SK-N-SH (cell line): ENCODE measurements around the gene CLPTM1L. TPM values are rescaled to one million over a fixed set of nuclear protein-coding genes. Genes with fewer than 3 reads are reported as not detected.

Source experiments
- CTCF ChIA-PET: fragments of 300-600, 350-600 bp; formaldehyde crosslinking; extraction: SDS; loops from one replicate; lab custom pipeline; 2021; lab: Yijun Ruan, JAX
- POLR2A ChIA-PET: fragments of 350-600 bp; sonication (Branson Sonifier 250); formaldehyde crosslinking; extraction: SDS; loops from one replicate; lab custom pipeline; 2020; ENCODE audit warnings: antibody characterized with exemption, inconsistent platforms; lab: Yijun Ruan, JAX
- DNase-seq: peaks from one replicate; pipeline ENCODE4 v3.0.0; 2012
- H2AFZ ChIP-seq: fragments of 200-600 bp; sonication (generic); 2 replicates; pipeline ENCODE4 v1.8.1; 2016; ENCODE audit warnings: antibody characterized with exemption, mild to moderate bottlenecking, low read depth
- H3F3A ChIP-seq: fragments of 200-600 bp; sonication (generic); replicated peaks from 2 replicates; pipeline ENCODE3; 2016; ENCODE audit warnings: antibody characterized with exemption, mild to moderate bottlenecking; ENCODE audit not compliant: insufficient read depth
- H3K27ac ChIP-seq, 2 experiments: fragments of 200-500 bp in 1 of 2; fragments of 200-600 bp in 1 of 2; sonication (Bioruptor generic) in 1 of 2; sonication (generic), shearing (Covaris generic) in 1 of 2; 2 replicates each; pipeline versions ENCODE4 v1.5.1 to v1.6.1; 2014 to 2016; ENCODE audit warnings: low read depth in 2 of 2, inconsistent platforms in 1 of 2, low read length in 1 of 2, mild to moderate bottlenecking in 1 of 2, mixed read lengths in 1 of 2
- H3K27me3 ChIP-seq: fragments of 200-600 bp; sonication (generic), shearing (Covaris generic); 2 replicates; pipeline ENCODE4 v1.6.1; 2016; ENCODE audit warnings: mixed run types; ENCODE audit not compliant: insufficient read depth
- H3K36me3 ChIP-seq, 2 experiments: fragments of 200-500 bp in 1 of 2; fragments of 200-600 bp in 1 of 2; sonication (Bioruptor generic) in 1 of 2; sonication (generic) in 1 of 2; replicated peaks in 1 of 2; 2 replicates each; pipeline versions ENCODE3 to v1.5.1; 2014 to 2016; ENCODE audit warnings: low read length in 1 of 2, mild to moderate bottlenecking in 1 of 2; ENCODE audit not compliant: insufficient read depth in 2 of 2, control insufficient read depth in 1 of 2
- H3K4me1 ChIP-seq, 2 experiments: fragments of 200-500 bp in 1 of 2; fragments of 200-600 bp in 1 of 2; sonication (Bioruptor generic) in 1 of 2; sonication (generic), shearing (Covaris generic) in 1 of 2; 2 replicates each; pipeline versions ENCODE4 v1.5.1 to v1.6.1; 2014 to 2016; ENCODE audit warnings: low read depth in 1 of 2, low read length in 1 of 2, mixed run types in 1 of 2; ENCODE audit not compliant: insufficient read depth in 2 of 2, control insufficient read depth in 1 of 2
- H3K4me2 ChIP-seq: fragments of 200-600 bp; sonication (generic), shearing (Covaris generic); 2 replicates; pipeline ENCODE4 v1.6.1; 2017; ENCODE audit warnings: mixed run types
- H3K4me3 ChIP-seq, 2 experiments: fragments of 200-500 bp in 1 of 2; fragments of 200-600 bp in 1 of 2; sonication (Bioruptor generic) in 1 of 2; sonication (generic), shearing (Covaris generic) in 1 of 2; 2 replicates each; pipeline versions ENCODE4 v1.5.1 to v1.8.1; 2014 to 2016; ENCODE audit warnings: low read depth in 2 of 2, inconsistent platforms in 1 of 2, low read length in 1 of 2, mild to moderate bottlenecking in 1 of 2, mixed read lengths in 1 of 2, moderate library complexity in 1 of 2
- H3K79me2 ChIP-seq: fragments of 200-600 bp; sonication (generic); 2 replicates; pipeline ENCODE4 v1.8.1; 2017; ENCODE audit warnings: mild to moderate bottlenecking; ENCODE audit not compliant: insufficient read depth
- H3K9ac ChIP-seq: fragments of 200-600 bp; sonication (generic); 2 replicates; pipeline ENCODE4 v1.6.1; 2017; ENCODE audit warnings: mixed run types
- H3K9me2 ChIP-seq: fragments of 200-600 bp; sonication (generic); 2 replicates; pipeline ENCODE4 v1.6.1; 2017; ENCODE audit warnings: mixed run types
- H3K9me3 ChIP-seq: fragments of 200-600 bp; sonication (generic); 2 replicates; pipeline ENCODE4 v1.6.1; 2017; ENCODE audit warnings: mixed run types, mild to moderate bottlenecking, moderate library complexity
- H4K20me1 ChIP-seq: fragments of 200-600 bp; sonication (generic); 2 replicates; pipeline ENCODE4 v1.6.1; 2017; ENCODE audit warnings: mild to moderate bottlenecking, mixed run types; ENCODE audit not compliant: insufficient read depth
- CTCF ChIP-seq: fragments of 200-600 bp; sonication (generic); IDR thresholded peaks from 2 replicates; pipeline ENCODE4 v1.6.1; 2017; ENCODE audit warnings: antibody characterized with exemption, mild to moderate bottlenecking, moderate library complexity
- FOSL2 ChIP-seq: IDR thresholded peaks from 2 replicates; pipeline ENCODE4 v1.4.0; 2012; ENCODE audit warnings: low read depth, mild to moderate bottlenecking, moderate library complexity, borderline replicate concordance
- FOXJ3 ChIP-seq: sonication (generic); formaldehyde crosslinking; IDR thresholded peaks from 2 replicates; pipeline ENCODE4 v1.5.1; 2020; ENCODE audit warnings: mild to moderate bottlenecking, missing genetic modification reagents
- FOXM1 ChIP-seq: IDR thresholded peaks from 2 replicates; pipeline ENCODE4 v1.4.0; 2012; ENCODE audit warnings: low read depth, mild to moderate bottlenecking
- GABPA ChIP-seq: IDR thresholded peaks from 2 replicates; pipeline ENCODE4 v1.4.0; 2012; ENCODE audit warnings: low read depth, mild to moderate bottlenecking
- IRF3 ChIP-seq: fragments of 150-350 bp; IDR thresholded peaks from 2 replicates; pipeline ENCODE4 v1.6.1; 2016; ENCODE audit warnings: mild to moderate bottlenecking, low read depth, low read length
- NRF1 ChIP-seq: IDR thresholded peaks from 2 replicates; pipeline ENCODE4 v1.6.1; 2012; ENCODE audit warnings: low read depth, mild to moderate bottlenecking, low read length
- SIN3A ChIP-seq: IDR thresholded peaks from 2 replicates; pipeline ENCODE4 v1.6.1; 2012; ENCODE audit warnings: low read depth, mild to moderate bottlenecking, low read length, moderate library complexity, borderline replicate concordance
- SMC3 ChIP-seq: IDR thresholded peaks from 2 replicates; pipeline ENCODE4 v1.6.1; 2012; ENCODE audit warnings: low read depth, low read length, improper control_type of control experiment
- USF1 ChIP-seq: IDR thresholded peaks from 2 replicates; pipeline ENCODE4 v1.4.0; 2012; ENCODE audit warnings: low read depth, borderline replicate concordance
- USF2 ChIP-seq: fragments of 150-350 bp; IDR thresholded peaks from 2 replicates; pipeline ENCODE4 v1.6.1; 2017; ENCODE audit warnings: antibody characterized with exemption, low read length, low read depth, borderline replicate concordance
- YY1 ChIP-seq: IDR thresholded peaks from 2 replicates; pipeline ENCODE4 v1.4.0; 2012; ENCODE audit warnings: low read depth, mild to moderate bottlenecking
- WGBS: methylation state at CpG from one replicate; pipeline ENCODE4 v1.1.6; 2017; ENCODE audit warnings: low lambda C conversion rate; 5-methylcytosine and 5-hydroxymethylcytosine counted together
- polyA plus RNA-seq, 3 experiments: library from polyadenylated mRNA; depleted of rRNA; stranded (reverse); fragments of >200 nt; gene quantifications; 2 replicates each; pipeline ENCODE4 v1.2.3, GENCODE V29; 2012

The CLPTM1L gene
- polyA plus RNA-seq, 1 of the 3 experiments (the other 2 are of a cell fraction): 202 TPM

DNA sequence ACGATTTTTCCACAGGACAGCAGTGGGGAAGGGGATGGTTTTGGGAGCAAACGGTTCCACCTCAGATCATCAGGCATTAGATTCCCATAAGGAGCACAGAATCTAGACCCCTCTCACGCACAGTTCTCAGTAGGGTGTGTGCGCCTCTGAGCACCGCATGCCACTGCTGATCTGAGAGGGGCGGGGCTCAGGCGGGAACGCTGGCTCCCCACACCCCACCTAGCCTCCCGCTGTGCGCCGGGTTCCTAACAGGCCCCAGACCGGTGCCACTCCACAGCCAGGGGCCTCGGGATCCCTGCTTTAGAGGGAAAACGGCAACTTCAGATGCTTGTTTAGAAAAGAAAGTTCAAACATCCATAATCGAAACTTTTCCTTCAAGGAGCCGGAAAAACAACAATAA lies 70.4 kb downstream of the CLPTM1L start (continued):
- no peak for TF ChIP-seq YY1

DNA sequence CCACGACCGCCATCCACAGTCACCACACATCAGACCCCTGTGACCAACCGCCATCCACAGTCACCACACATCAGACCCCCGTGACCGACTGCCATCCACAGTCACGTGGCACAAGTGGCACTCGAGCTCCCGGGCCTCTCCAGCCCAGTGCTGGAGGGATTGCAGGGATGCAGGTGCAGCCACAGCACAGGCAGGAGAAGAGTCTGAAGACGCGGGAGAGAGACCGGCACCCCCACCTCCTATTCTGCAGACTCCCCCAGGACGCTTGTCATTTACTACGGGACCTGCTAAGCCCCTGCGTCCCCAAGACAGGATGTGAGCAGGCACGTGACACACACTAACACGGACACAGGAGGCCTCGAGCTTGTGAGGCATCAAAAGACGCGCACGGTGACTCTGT lies 71.2 kb downstream of the CLPTM1L start:
- H3K9me3 ChIP-seq: no peaks in the 10 kb centered on the region
- H3K36me3 ChIP-seq: no peaks in the 10 kb centered on the region
- 86% methylated on average over 13 of the region's 20 CpGs for WGBS
- no peak for DNase-seq
- no peak overlapping the region for H3K9ac ChIP-seq
- H3K4me3 ChIP-seq: no peak overlapping the region
- H3K9me2 ChIP-seq: no peaks in the 10 kb centered on the region
- H2AFZ ChIP-seq: no peak overlapping the region
- CTCF ChIA-PET: no interaction called here
- no peaks in the 10 kb centered on the region; the same call in 1 of the 2 replicates for H3K27me3 ChIP-seq
- no peak for TF ChIP-seq USF1
- no peak for TF ChIP-seq FOXM1
- TF ChIP-seq USF2: no peak
- no peak for TF ChIP-seq SIN3A
- TF ChIP-seq CTCF: no peak
- TF ChIP-seq NRF1: no peak
- no peak for TF ChIP-seq FOSL2
- TF ChIP-seq FOXJ3: no peak
- no peak for TF ChIP-seq GABPA
- no peak for TF ChIP-seq IRF3
- TF ChIP-seq YY1: no peak
- TF ChIP-seq SMC3: no peak
- TF ChIP-seq, all 33 proteins: peak for 0
- POLR2A ChIA-PET: no interaction called here
- Histone ChIP-seq H3K79me2 (no peaks in the 10 kb centered on the region), H3K4me2 (no peak overlapping the region), H3F3A (no peaks in the 10 kb centered on the region), H3K27ac (no peak overlapping the region), H3K4me1 (no peaks in the 10 kb centered on the region), H4K20me1 (no peaks in the 10 kb centered on the region)
